Activated B cell treated with CpG ODN at 0.5 μM for 24 hours (primary cell): ENCODE results near the gene PTN. TPM values are rescaled to one million over a fixed set of nuclear protein-coding genes. Genes with fewer than 3 reads are reported as not detected.

Experiments used
- ATAC-seq: fragments of 200-7000 bp; cut with Tn5 transposase; one replicate; pipeline ENCODE4 v1.10.0; 2021; ENCODE audit warnings: low read depth, mild to moderate bottlenecking, moderate library complexity
- CTCF ChIA-PET: fragments of 350-600 bp; sonication (Branson Sonifier 250); formaldehyde crosslinking; loops from one replicate; lab custom pipeline; 2021; ENCODE audit warnings: antibody characterized with exemption; lab: Charles Lee
- POLR2A ChIA-PET: fragments of 350-600 bp; sonication (Branson Sonifier 250); formaldehyde crosslinking; loops from one replicate; lab custom pipeline; 2021; ENCODE audit warnings: antibody characterized with exemption; lab: Charles Lee
- DNase-seq: peaks from one replicate; pipeline ENCODE4 v3.0.0; 2022
- H3K27ac Mint-ChIP-seq: one replicate; pipeline ENCODE4 v1.8.0; 2020; ENCODE audit warnings: mixed read lengths
- H3K27me3 Mint-ChIP-seq: one replicate; pipeline ENCODE4 v1.8.0; 2021; ENCODE audit warnings: mixed read lengths
- H3K36me3 Mint-ChIP-seq: one replicate; pipeline ENCODE4 v1.8.0; 2021; ENCODE audit warnings: low read depth, mixed read lengths
- H3K4me1 Mint-ChIP-seq: one replicate; pipeline ENCODE4 v1.8.0; 2021; ENCODE audit warnings: mixed read lengths
- H3K4me3 Mint-ChIP-seq: one replicate; pipeline ENCODE4 v1.8.0; 2020; ENCODE audit warnings: mild to moderate bottlenecking, mixed read lengths
- H3K9me3 Mint-ChIP-seq: one replicate; pipeline ENCODE4 v1.8.0; 2020; ENCODE audit warnings: mixed read lengths
- intact Hi-C: fragments of 100-400 bp; cut with micrococcal nuclease; formaldehyde crosslinking; loops from one replicate; pipeline ENCODE4 v1.15.1; 2024
- total RNA-seq: library from RNA; stranded (reverse); gene quantifications from 2 replicates; pipeline ENCODE4 v1.2.3, GENCODE V29; 2022
- TF ChIP-seq, protein P1 (sequence below): fragments of 200-600 bp; IDR thresholded peaks from one replicate; pipeline ENCODE4 v1.8.0; 2022; ENCODE audit warnings: antibody characterized with exemption, mild to moderate bottlenecking

The PTN gene
- total RNA-seq, 1 donor from 2014 or later: not detected

DNA sequence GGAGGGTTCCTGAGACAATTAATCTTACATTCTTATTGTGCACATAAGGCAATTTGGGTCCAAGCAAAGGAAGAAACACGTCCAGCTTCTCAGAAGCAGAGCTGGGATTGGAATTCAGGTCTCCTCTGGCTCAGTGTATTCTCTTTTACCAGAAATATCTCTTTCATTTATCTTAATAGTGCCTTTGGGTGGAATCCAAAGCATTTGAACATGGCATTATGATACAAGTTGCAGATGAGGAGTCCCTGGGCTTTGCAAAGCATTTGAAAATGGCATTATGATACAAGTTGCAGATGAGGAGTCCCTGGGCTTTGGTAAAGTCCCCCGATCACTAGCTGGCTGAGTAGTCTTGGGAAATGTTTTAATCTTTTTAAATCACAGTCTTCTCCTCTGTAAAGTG lies 30.0 kb upstream of the PTN start:
- POLR2A ChIA-PET: no interaction called here
- H3K27ac Mint-ChIP-seq: no peak overlapping the region

DNA sequence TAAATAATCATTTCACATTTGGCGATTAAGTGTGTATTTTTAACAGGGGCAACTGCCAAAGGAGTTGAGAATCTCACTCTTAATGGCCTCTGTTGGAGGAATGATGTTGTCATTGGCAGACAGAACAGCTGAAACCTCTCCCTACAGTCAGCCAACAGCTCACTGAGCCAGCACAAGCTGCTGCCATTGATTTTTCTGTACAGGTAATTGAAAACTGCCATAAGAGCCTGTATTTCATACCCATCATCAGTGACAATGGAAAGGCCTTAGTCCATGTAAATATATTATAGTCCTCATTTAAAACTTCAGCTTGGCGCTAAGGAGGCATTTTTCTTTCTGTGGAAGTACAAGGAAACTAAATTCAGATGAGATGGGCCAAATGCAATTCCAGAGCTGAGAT lies 28.1 kb upstream of the PTN start:
- no peaks in the 10 kb centered on the region for H3K36me3 Mint-ChIP-seq
- TF ChIP-seq, protein P1, sequence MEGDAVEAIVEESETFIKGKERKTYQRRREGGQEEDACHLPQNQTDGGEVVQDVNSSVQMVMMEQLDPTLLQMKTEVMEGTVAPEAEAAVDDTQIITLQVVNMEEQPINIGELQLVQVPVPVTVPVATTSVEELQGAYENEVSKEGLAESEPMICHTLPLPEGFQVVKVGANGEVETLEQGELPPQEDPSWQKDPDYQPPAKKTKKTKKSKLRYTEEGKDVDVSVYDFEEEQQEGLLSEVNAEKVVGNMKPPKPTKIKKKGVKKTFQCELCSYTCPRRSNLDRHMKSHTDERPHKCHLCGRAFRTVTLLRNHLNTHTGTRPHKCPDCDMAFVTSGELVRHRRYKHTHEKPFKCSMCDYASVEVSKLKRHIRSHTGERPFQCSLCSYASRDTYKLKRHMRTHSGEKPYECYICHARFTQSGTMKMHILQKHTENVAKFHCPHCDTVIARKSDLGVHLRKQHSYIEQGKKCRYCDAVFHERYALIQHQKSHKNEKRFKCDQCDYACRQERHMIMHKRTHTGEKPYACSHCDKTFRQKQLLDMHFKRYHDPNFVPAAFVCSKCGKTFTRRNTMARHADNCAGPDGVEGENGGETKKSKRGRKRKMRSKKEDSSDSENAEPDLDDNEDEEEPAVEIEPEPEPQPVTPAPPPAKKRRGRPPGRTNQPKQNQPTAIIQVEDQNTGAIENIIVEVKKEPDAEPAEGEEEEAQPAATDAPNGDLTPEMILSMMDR: no peak
- no peak overlapping the region for H3K27ac Mint-ChIP-seq
- intact Hi-C loops: no loop called here
- no peaks in the 10 kb centered on the region for H3K4me1 Mint-ChIP-seq
- CTCF ChIA-PET: no interaction called here
- H3K4me3 Mint-ChIP-seq: no peak overlapping the region
- ATAC-seq (no peak), DNase-seq (no peak)
- peaks cover 5% of the 10 kb centered on the region for H3K9me3 Mint-ChIP-seq
- POLR2A ChIA-PET: no interaction called here
- H3K27me3 Mint-ChIP-seq: no peaks in the 10 kb centered on the region

More for the DNA sequence above, 30.0 kb upstream of the PTN start:
- TF ChIP-seq, protein P1: no peak
- CTCF ChIA-PET: no interaction called here
- intact Hi-C loops: no loop called here
- no peaks in the 10 kb centered on the region for H3K36me3 Mint-ChIP-seq
- no peak for ATAC-seq
- H3K4me3 Mint-ChIP-seq: no peak overlapping the region
- no peaks in the 10 kb centered on the region for H3K27me3 Mint-ChIP-seq
- H3K9me3 Mint-ChIP-seq: peaks cover 6% of the 10 kb centered on the region
- no peaks in the 10 kb centered on the region for H3K4me1 Mint-ChIP-seq
- DNase-seq: no peak

DNA sequence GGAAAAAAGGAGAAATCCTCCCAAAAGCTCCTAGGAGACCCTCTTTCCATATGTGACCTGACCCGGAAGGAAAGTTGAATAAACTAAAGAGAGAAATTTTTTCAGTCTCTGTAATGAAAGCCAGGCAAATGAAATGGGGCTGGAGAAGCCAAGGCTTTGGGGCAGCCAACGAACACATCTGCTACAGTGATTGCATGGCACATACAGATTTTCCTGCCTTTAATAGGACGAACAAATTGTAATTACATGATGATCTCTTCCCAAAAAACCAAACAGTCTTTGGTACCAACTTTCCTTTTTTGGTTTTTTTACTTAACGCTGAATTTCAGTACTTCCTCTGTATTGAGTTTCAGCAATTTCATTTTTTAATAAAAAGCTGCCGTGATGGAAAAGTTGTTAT lies 23.5 kb upstream of the PTN start:
- ATAC-seq: no peak
- no peak overlapping the region for H3K4me3 Mint-ChIP-seq
- no peak overlapping the region for H3K27ac Mint-ChIP-seq
- no peaks in the 10 kb centered on the region for H3K27me3 Mint-ChIP-seq
- H3K36me3 Mint-ChIP-seq: no peaks in the 10 kb centered on the region
- no peak for DNase-seq
- H3K4me1 Mint-ChIP-seq: no peaks in the 10 kb centered on the region
- intact Hi-C loops: no loop called here
- H3K9me3 Mint-ChIP-seq: peaks cover 11% of the 10 kb centered on the region
- ChIA-PET POLR2A (no interaction called here), CTCF (no interaction called here)
- TF ChIP-seq, protein P1: no peak

DNA sequence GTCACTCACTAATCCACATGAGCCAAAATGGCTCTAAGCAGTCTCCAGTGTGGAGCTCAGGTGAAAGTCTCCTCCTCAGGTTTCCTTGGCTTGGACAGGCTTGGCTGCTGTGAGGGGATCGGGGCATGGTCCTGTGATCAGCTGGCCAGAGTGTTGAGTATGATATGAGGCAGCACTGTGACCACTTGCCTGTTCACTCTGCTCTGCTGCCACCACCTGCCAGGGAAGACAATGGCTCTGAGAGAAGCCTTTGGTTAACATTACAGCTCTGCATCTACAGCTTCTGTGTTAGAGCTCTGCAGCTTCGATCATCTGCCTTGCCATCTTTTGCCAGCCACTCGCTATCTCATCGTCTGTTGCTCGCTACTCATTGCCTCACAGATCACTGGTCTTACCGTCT lies 20.1 kb upstream of the PTN start:
- TF ChIP-seq, protein P1: no peak
- ATAC-seq (no peak), DNase-seq (no peak)
- no peak overlapping the region for H3K4me3 Mint-ChIP-seq
- no peaks in the 10 kb centered on the region for H3K4me1 Mint-ChIP-seq
- no peak overlapping the region for H3K27ac Mint-ChIP-seq
- H3K9me3 Mint-ChIP-seq: peaks cover 19% of the 10 kb centered on the region
- no peaks in the 10 kb centered on the region for H3K36me3 Mint-ChIP-seq
- intact Hi-C loops: no loop called here
- POLR2A ChIA-PET: no interaction called here
- H3K27me3 Mint-ChIP-seq: no peaks in the 10 kb centered on the region
- CTCF ChIA-PET: no interaction called here

DNA sequence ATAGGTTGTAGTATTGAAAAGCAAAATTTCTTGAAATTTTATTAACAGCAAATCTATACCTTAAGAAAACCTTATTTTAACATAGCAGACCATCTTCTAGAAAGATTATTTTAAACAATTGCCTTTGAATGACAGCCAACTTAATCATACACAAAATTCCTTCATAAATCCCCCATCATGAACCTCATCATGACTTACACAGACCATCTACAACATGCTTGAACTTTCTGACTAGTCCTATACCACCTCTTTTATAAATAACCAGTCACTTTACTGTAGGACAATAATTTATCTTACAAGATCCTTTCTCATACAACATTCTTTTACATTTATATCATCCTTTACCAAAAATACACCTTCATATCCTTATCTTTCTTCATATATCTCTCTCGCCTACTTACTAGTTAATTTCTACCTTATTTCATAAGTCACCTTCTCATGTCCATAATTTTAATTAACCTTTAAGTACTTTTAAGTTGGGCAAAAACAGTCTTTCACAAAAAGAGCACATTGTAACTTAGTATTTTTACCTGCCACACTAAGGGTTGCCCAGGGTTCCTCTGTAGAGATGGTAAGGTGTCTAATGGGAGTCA lies 16.6 kb upstream of the PTN start:
- peaks cover 20% of the 10 kb centered on the region for H3K9me3 Mint-ChIP-seq
- no peaks in the 10 kb centered on the region for H3K4me1 Mint-ChIP-seq
- DNase-seq (no peak), ATAC-seq (no peak)
- no peak overlapping the region for H3K4me3 Mint-ChIP-seq
- no peak overlapping the region for H3K27ac Mint-ChIP-seq
- H3K27me3 Mint-ChIP-seq: no peaks in the 10 kb centered on the region
- TF ChIP-seq, protein P1: no peak
- CTCF ChIA-PET: no interaction called here
- intact Hi-C loops: no loop called here
- H3K36me3 Mint-ChIP-seq: no peaks in the 10 kb centered on the region
- POLR2A ChIA-PET: no interaction called here
